NB4 (cell line): ENCODE data around the gene CHRM4.
A peak's percentile ranks its signal among the peaks of the same experiment; 100 is the strongest.
"Not testable (repeated sequence)": the region's sequence is repeated elsewhere in the genome, so short reads cannot be mapped to it uniquely, and the experiment has no call there.

Experiments
- DNase-seq: peaks from one replicate; pipeline ENCODE4 v3.0.0; 2010; ENCODE audit warnings: low read depth
- H3K4me3 ChIP-seq: one replicate; pipeline ENCODE4 v1.5.1; 2011; ENCODE audit warnings: mild to moderate bottlenecking, low read depth, low read length, moderate library complexity
- MYC ChIP-seq: IDR thresholded peaks from 2 replicates; pipeline ENCODE4 v1.6.1; 2011; ENCODE audit warnings: low read depth, low read length
- POLR2A ChIP-seq: IDR thresholded peaks from 2 replicates; pipeline ENCODE4 v1.6.1; 2011; ENCODE audit warnings: mild to moderate bottlenecking; ENCODE audit not compliant: insufficient read length; ENCODE audit errors: extremely low read depth
- TF ChIP-seq, protein P1 (sequence below): IDR thresholded peaks from one replicate; pipeline ENCODE4 v1.5.1; 2012; ENCODE audit warnings: low read depth, low read length
- TF ChIP-seq, protein P2 (sequence below): IDR thresholded peaks from 2 replicates; pipeline ENCODE4 v1.6.1; 2011; ENCODE audit warnings: low read depth, low read length

CHRM4 gene

DNA sequence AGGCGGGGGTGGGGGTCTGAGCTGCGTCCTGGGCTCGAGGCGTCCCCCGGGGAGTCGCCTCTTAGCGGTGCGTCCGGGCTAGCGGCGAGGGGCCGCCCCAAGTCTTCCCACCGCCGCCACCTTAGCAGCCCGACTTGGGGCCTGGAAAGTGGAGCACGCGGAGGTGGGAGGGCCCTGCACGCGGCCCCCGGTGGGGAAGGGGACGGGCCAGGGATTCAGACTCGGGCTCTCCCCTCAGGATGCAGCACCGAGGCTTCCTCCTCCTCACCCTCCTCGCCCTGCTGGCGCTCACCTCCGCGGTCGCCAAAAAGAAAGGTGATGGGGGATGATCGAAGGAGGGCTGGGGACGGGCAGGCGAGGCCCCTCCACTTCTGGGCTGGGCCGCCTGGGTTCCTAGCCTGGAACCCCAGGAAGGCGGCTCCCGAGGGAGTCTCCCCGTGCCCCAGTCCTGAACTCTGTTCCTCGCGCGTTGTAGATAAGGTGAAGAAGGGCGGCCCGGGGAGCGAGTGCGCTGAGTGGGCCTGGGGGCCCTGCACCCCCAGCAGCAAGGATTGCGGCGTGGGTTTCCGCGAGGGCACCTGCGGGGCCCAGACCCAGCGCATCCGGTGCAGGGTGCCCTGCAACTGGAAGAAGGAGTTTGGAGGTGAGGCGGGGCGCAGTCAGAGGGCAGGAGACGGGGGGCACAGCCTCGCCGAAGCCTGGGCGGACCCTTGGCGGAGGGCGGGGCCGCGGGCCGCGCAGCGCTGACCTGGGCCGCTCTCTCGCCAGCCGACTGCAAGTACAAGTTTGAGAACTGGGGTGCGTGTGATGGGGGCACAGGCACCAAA, 9.5 kb downstream of the CHRM4 start:
- peak; percentile 30 for DNase-seq
- H3K4me3 ChIP-seq = no peak overlapping the region

DNA sequence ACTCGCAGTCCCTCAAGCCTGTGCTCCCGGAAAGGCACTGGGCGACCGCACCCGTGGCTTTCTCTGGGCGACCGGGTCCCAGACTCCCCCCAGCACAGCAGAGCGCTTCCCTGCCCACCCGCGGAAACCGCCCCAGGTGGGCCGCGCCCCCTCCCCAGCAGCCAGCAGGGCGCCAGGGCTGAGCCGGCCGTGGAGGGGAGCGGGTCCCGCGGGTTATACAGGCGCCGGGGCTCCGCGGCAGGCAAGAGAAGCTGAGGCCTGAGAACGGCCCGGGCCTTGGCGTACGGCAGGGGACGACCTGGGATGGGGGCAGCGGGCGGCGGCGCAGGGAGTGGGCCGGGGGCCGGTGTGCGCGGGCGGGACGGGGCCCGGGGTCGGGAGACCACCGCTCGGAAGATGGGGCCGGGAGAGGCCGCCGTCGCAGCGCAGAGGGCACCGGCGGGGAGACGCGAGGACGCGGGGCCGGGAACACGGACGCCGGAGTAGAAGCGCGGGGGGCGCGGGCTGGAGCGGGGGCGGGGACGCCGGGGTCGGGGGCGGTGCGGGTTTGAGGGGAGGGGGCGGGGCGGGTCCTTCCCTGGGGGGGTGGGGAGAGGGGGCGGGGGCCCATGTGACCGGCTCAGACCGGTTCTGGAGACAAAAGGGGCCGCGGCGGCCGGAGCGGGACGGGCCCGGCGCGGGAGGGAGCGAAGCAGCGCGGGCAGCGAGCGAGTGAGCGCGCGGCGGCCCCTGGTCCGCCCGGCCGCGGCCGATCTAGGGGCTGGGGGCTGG, 10.3 kb downstream of the CHRM4 start, which contains the start of gene MDK:
Gene MDK, plus strand, starts transcription at position 622 of the 771 bp plus-strand sequence. CDS start 389 bp downstream, outside the sequence.
- TF ChIP-seq, protein P1, sequence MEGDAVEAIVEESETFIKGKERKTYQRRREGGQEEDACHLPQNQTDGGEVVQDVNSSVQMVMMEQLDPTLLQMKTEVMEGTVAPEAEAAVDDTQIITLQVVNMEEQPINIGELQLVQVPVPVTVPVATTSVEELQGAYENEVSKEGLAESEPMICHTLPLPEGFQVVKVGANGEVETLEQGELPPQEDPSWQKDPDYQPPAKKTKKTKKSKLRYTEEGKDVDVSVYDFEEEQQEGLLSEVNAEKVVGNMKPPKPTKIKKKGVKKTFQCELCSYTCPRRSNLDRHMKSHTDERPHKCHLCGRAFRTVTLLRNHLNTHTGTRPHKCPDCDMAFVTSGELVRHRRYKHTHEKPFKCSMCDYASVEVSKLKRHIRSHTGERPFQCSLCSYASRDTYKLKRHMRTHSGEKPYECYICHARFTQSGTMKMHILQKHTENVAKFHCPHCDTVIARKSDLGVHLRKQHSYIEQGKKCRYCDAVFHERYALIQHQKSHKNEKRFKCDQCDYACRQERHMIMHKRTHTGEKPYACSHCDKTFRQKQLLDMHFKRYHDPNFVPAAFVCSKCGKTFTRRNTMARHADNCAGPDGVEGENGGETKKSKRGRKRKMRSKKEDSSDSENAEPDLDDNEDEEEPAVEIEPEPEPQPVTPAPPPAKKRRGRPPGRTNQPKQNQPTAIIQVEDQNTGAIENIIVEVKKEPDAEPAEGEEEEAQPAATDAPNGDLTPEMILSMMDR = no peak
- no peak for TF ChIP-seq POLR2A
- TF ChIP-seq, protein P2, sequence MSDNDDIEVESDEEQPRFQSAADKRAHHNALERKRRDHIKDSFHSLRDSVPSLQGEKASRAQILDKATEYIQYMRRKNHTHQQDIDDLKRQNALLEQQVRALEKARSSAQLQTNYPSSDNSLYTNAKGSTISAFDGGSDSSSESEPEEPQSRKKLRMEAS = no peak
- TF ChIP-seq MYC = no peak
- DNase-seq = peak; percentile 16
- H3K4me3 ChIP-seq = peak within 1 kb of the TSS; percentile 25

More for the DNA sequence above, 9.5 kb downstream of the CHRM4 start:
- no peak for TF ChIP-seq MYC
- no peak for TF ChIP-seq POLR2A
- TF ChIP-seq, protein P1 = no peak
- TF ChIP-seq, protein P2 = no peak

DNA sequence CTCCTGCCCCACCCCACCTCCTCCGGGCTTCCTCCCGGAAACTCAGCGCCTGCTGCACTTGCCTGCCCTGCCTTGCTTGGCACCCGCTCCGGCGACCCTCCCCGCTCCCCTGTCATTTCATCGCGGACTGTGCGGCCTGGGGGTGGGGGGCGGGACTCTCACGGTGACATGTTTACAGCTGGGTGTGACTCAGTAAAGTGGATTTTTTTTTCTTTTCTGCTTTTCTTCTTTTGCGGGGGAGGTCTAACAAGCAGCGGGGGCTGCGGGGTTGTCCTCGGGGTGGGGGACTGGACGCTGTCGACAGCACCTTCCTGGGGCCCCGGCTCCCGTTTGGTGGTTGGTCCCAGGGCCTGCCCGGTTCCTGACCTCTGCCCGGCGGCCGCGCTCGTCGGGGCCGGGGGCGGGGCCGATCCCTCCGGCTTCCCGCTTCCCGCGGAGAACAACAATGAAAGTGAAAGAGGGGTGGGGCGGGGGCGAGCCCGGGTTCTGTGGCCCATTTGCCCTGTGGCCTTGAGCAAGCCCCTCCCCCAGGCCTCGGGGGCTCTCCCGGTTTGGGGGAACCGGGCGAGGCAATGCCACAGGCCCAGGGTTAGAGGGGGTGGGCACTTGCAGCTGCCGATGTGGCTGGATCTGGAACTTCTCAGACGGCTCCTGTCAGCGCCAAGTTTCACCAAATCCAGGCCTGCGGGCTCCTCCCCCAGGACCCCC, 11.1 kb downstream of the CHRM4 start:
- H3K4me3 ChIP-seq = peak overlapping the region; percentile 25
- TF ChIP-seq, protein P2 = no peak
- TF ChIP-seq MYC (no peak), POLR2A (no peak)
- TF ChIP-seq, protein P1 = no peak
- DNase-seq = peak; percentile 75

DNA sequence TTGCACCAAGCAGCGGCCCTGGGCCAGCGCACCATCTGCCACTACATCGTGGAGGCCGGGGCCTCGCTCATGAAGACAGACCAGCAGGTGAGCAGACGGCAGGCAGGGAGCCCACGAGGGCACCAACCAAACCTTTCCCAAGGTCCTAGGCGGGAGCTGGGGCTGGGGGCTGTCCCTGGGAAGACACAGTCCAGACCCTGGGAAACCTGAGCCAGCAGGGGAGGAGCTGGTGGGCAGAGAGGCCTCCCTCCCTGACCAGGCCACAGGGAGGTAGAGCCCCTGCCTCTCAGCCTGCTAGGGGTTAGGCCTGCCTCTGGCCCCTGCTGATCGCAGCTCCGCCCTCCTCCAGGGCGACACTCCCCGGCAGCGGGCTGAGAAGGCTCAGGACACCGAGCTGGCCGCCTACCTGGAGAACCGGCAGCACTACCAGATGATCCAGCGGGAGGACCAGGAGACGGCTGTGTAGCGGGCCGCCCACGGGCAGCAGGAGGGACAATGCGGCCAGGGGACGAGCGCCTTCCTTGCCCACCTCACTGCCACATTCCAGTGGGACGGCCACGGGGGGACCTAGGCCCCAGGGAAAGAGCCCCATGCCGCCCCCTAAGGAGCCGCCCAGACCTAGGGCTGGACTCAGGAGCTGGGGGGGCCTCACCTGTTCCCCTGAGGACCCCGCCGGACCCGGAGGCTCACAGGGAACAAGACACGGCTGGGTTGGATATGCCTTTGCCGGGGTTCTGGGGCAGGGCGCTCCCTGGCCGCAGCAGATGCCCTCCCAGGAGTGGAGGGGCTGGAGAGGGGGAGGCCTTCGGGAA, 11.9 kb downstream of the CHRM4 start:
- DNase-seq = peak; percentile 28
- H3K4me3 ChIP-seq = not testable (repeated sequence)

DNA sequence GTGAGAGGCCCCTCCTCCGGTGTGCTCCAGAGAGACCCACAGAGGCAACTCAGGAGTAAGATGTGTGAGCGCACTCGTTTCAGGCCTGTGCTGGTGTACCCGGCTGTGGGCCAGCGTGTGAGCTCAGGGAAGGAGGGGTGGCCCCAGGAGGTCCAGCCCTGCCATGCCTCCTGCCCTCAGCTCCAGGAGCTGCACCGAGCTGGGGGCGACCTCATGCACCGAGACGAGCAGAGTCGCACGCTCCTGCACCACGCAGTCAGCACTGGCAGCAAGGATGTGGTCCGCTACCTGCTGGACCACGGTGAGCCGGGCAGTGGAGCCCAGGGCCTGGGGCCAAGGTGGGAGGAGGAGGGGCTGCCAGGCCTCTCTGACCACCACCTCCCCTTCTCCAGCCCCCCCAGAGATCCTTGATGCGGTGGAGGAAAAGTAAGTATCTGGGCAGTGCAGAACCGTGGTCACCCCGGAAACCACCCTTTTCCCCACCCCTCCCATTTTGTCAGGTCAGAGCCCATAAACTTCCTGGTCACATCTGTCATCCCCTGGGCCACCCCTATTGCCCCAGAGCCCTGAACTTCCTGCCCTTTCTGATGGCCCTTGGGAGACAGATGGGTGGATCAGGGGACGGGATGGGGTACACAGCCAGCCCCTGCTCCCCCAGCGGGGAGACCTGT, 12.6 kb downstream of the CHRM4 start:
- peak; percentile 41 for DNase-seq
- TF ChIP-seq, protein P2 = no peak
- TF ChIP-seq MYC (no peak), POLR2A (no peak)
- TF ChIP-seq, protein P1 = no peak
- no peak overlapping the region for H3K4me3 ChIP-seq
